PC-9 (cell line): ENCODE results near the gene FASN. TPM values are rescaled to one million over a fixed set of nuclear protein-coding genes. Genes with fewer than 3 reads are reported as not detected.

Experiments
- BruUV-seq: library from RNA; stranded (reverse); fragments of 400-500 nt; replicated peaks from 2 replicates; lab custom pipeline; 2021; lab: Mats Ljungman, UMichigan
- CTCF ChIA-PET: fragments of 300-600 bp; sonication (Branson Sonifier 250); formaldehyde crosslinking; loops from one replicate; lab custom pipeline; 2022; ENCODE audit warnings: antibody characterized with exemption; lab: Charles Lee
- POLR2A ChIA-PET: fragments of 300-600 bp; sonication (Branson Sonifier 250); formaldehyde crosslinking; loops from one replicate; lab custom pipeline; 2022; ENCODE audit warnings: antibody characterized with exemption; ENCODE audit not compliant: unreplicated experiment; lab: Charles Lee
- DNase-seq, 2 experiments: peaks; one replicate each; pipeline versions ENCODE4 v3.0.0 to v3.0.0-alpha.2; 2015 to 2022; ENCODE audit warnings: mixed read lengths in 1 of 2
- H2AFZ ChIP-seq: fragments of 200-600 bp; sonication (generic); 2 replicates; pipeline ENCODE4 v1.8.1; 2017; ENCODE audit warnings: antibody characterized with exemption
- H3F3A ChIP-seq: fragments of 200-600 bp; sonication (generic); 2 replicates; pipeline ENCODE4 v1.8.1; 2017; ENCODE audit warnings: antibody characterized with exemption, mild to moderate bottlenecking, low read depth; ENCODE audit not compliant: insufficient read depth
- H3K27ac ChIP-seq: fragments of 200-600 bp; sonication (generic); 2 replicates; pipeline ENCODE4 v1.6.1; 2016; ENCODE audit warnings: mixed run types
- H3K27me3 ChIP-seq: fragments of 200-600 bp; sonication (generic); 2 replicates; pipeline ENCODE4 v1.6.1; 2016; ENCODE audit warnings: low read depth, mixed run types; ENCODE audit not compliant: insufficient read depth
- H3K36me3 ChIP-seq: fragments of 200-600 bp; sonication (generic); 2 replicates; pipeline ENCODE4 v1.6.1; 2016; ENCODE audit warnings: low read depth, mixed run types
- H3K4me1 ChIP-seq: fragments of 200-600 bp; sonication (generic); replicated peaks from 2 replicates; pipeline ENCODE4 v1.6.1; 2016; ENCODE audit warnings: mixed run types; ENCODE audit not compliant: insufficient read depth
- H3K4me2 ChIP-seq: fragments of 200-600 bp; sonication (generic); 2 replicates; pipeline ENCODE4 v1.6.1; 2017; ENCODE audit warnings: mixed run types
- H3K4me3 ChIP-seq: fragments of 200-600 bp; sonication (generic); 2 replicates; pipeline ENCODE4 v1.6.1; 2016; ENCODE audit warnings: mixed run types
- H3K79me2 ChIP-seq: fragments of 200-600 bp; sonication (generic); 2 replicates; pipeline ENCODE4 v1.6.1; 2017; ENCODE audit warnings: low read depth, mixed run types
- H3K9me2 ChIP-seq: fragments of 200-600 bp; sonication (generic); 2 replicates; pipeline ENCODE4 v1.8.1; 2017; ENCODE audit warnings: mild to moderate bottlenecking; ENCODE audit not compliant: insufficient read depth
- H3K9me3 ChIP-seq: fragments of 200-600 bp; sonication (generic); 2 replicates; pipeline ENCODE4 v1.8.1; 2016; ENCODE audit warnings: low read depth; ENCODE audit not compliant: insufficient read depth
- H4K20me1 ChIP-seq: fragments of 200-600 bp; sonication (generic); 2 replicates; pipeline ENCODE4 v1.8.1; 2017; ENCODE audit not compliant: insufficient read depth
- CTCF ChIP-seq: fragments of 200-600 bp; sonication (generic); conservative IDR thresholded peaks from 2 replicates; pipeline ENCODE4 v1.6.1; 2017; ENCODE audit warnings: mixed run types, antibody characterized with exemption, mild to moderate bottlenecking, moderate library complexity
- EZH2 ChIP-seq: fragments of 200-600 bp; sonication (generic); IDR thresholded peaks from 2 replicates; pipeline ENCODE4 v1.8.0; 2017; ENCODE audit warnings: antibody characterized with exemption, low read depth
- intact Hi-C: fragments of 100-400 bp; cut with micrococcal nuclease; formaldehyde crosslinking; loops from one replicate; pipeline ENCODE4 v1.10.0; 2022; ENCODE audit not compliant: unreplicated experiment
- total RNA-seq: library from RNA; stranded (reverse); gene quantifications from 2 replicates; pipeline ENCODE4 v1.2.3, GENCODE V29; 2021

Gene FASN
- total RNA-seq, 1 experiment from 2014 or later, result 658 TPM

DNA sequence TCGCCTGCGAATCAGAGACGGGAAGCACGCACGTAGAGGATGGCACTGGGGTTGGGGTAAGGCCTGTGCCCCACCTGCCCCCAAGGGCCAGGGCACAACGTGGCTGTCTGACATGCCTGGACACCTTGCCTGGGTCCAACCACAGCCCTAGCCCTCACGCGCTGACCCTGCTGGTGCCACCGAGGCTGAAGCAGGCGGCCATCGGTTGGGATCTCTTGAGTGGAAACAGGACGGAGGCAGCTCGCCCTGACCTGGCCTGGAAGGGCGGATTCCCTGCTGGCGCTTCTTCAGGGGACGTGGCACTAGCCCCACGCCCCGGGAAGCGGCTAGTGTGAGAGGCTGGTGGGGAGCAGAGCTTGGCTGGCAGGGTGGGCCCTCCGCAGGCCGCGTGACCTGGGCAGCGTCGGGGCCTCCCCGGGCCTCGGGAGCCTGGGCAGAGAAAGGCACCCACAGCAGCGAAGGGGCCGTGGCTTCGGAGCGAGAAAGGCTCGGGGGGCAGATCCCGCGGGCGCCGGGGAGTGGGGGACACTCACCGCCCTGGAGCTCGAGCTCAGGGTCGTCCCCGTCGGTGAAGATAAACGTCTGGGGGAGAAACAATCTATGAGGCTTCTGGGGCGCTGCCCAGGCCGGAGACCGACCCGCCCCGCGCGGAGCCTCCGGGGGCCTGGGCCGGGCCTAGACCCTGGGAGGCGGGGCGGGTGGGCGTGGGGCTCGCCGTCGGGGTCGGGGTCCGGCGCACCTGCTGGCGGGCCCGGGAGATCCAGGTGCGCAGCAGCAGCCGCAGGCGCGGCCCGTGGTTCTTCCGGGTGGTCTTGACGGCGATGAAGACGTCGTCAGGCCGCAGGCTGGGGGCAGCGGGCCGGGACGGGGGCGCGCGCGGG lies 47.0 kb downstream of the FASN start:
- Histone ChIP-seq H3F3A (no peaks in the 10 kb centered on the region), H2AFZ (no peak overlapping the region), H3K9me2 (no peaks in the 10 kb centered on the region), H3K9me3 (no peaks in the 10 kb centered on the region), H3K36me3 (no peaks in the 10 kb centered on the region), H3K27me3 (no peaks in the 10 kb centered on the region), H4K20me1 (no peaks in the 10 kb centered on the region), H3K79me2 (peaks cover 13% of the 10 kb centered on the region), H3K4me3 (peak overlapping the region; percentile 54; the same call in 1 of the 2 replicates), H3K27ac (no peak overlapping the region), H3K4me1 (no peaks in the 10 kb centered on the region), H3K4me2 (peak overlapping the region; percentile 74)
- intact Hi-C loops, result no loop called here
- TF ChIP-seq EZH2 (no peak), CTCF (no peak)
- no TSS peak for BruUV-seq
- no peak for DNase-seq
- POLR2A ChIA-PET, result no interaction called here
- CTCF ChIA-PET, result interaction anchor here (0.7 kb wide), 1 partner anchor 29 kb away, joined by 3 read pairs; the partner anchor contains the start of gene CENPX

DNA sequence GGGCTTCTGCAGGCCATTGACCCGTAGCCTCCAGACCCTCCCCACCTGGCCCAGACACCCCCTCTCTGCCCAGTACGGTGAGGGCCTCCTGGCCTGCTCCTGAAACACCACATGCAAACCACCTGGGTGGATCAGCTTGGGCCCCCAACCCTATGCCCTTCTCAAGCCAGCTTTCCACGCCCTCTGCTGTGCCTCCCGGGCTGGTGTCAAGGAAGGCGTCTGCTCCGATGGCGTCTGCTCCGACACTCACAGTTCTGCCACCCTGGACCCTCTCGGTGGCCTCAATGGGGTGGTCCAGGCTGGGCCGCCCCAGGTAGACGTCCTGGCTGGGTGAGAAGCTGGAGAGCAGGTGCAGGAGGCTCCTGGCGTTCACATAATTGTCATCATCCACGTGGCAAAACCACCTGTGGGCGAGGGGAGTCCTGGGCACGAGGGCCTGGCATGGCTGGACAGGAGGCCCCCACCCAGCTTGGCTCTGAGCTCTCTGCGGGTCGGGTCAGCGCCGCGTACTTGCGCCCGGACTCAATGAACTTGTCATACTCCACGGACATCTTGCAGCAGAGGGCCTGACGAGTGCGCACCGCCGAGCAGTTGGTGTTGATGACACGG lies 47.8 kb downstream of the FASN start:
- POLR2A ChIA-PET, result no interaction called here
- no peaks in the 10 kb centered on the region for H3F3A ChIP-seq
- intact Hi-C loops, result no loop called here
- no peaks in the 10 kb centered on the region for H3K9me3 ChIP-seq
- no peak overlapping the region for H3K27ac ChIP-seq
- CTCF ChIA-PET, result interaction anchor here (0.6 kb wide), 2 partner anchors 14 to 73 kb away, joined by 3 to 12 read pairs; no protein-coding TSS in a partner anchor
- H3K4me2 ChIP-seq, result peak overlapping the region; percentile 74; the same call in 1 of the 2 replicates
- H2AFZ ChIP-seq, result no peak overlapping the region
- H3K4me1 ChIP-seq, result no peaks in the 10 kb centered on the region
- no peak for DNase-seq
- H3K4me3 ChIP-seq, result no peak overlapping the region
- TSS peak; percentile 23 for BruUV-seq
- H3K36me3 ChIP-seq, result no peaks in the 10 kb centered on the region
- H4K20me1 ChIP-seq, result no peaks in the 10 kb centered on the region
- no peaks in the 10 kb centered on the region for H3K27me3 ChIP-seq
- H3K79me2 ChIP-seq, result peaks cover 13% of the 10 kb centered on the region
- no peaks in the 10 kb centered on the region for H3K9me2 ChIP-seq
- TF ChIP-seq EZH2 (no peak), CTCF (no peak)

DNA sequence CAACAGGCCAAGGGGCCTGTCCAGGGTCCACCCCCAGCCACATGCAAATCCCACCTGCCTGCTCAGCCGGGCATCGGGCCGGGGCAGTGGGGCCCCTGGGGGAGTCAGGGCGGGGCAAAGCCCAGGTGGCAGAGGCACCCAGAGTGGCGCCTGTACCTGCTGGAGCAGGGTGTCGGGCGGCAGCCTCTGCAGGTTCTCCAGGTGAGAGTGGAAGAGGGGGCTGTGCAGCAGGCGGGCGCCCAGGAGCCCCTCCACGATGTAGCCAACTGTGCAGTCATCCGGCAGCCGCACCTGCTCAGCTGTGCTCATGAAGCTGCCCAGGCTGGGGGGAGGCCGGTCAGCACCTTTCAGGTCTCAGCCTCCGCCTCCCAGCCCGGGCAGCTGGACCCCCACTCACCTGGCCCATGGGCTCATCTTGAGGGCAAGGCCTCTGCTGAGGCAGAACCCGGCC lies 48.5 kb downstream of the FASN start:
- H4K20me1 ChIP-seq, result no peaks in the 10 kb centered on the region
- H3K9me2 ChIP-seq, result no peaks in the 10 kb centered on the region
- intact Hi-C loops, result no loop called here
- H3K4me3 ChIP-seq, result no peak overlapping the region
- no peaks in the 10 kb centered on the region for H3F3A ChIP-seq
- no peaks in the 10 kb centered on the region for H3K9me3 ChIP-seq
- ChIA-PET POLR2A (no interaction called here), CTCF (interaction anchor here (0.6 kb wide), 1 partner anchor 14 kb away, joined by 3 read pairs; no protein-coding TSS in a partner anchor)
- no peak overlapping the region for H3K4me2 ChIP-seq
- peaks cover 13% of the 10 kb centered on the region for H3K79me2 ChIP-seq
- no peaks in the 10 kb centered on the region for H3K36me3 ChIP-seq
- no TSS peak for BruUV-seq
- H3K4me1 ChIP-seq, result no peaks in the 10 kb centered on the region
- TF ChIP-seq CTCF (no peak), EZH2 (no peak)
- no peaks in the 10 kb centered on the region for H3K27me3 ChIP-seq
- no peak for DNase-seq
- no peak overlapping the region for H2AFZ ChIP-seq
- no peak overlapping the region for H3K27ac ChIP-seq
